BJ (cell line): ENCODE results near the gene ZNF784. TPM values are rescaled to one million over a fixed set of nuclear protein-coding genes. Genes with fewer than 3 reads are reported as not detected.

Experiments
- CTCF ChIA-PET: fragments of 350-600 bp; formaldehyde crosslinking; extraction: SDS; loops from one replicate; lab custom pipeline; 2021; ENCODE audit warnings: antibody characterized with exemption, inconsistent platforms; lab: Yijun Ruan, JAX
- POLR2A ChIA-PET: fragments of 300-600 bp; sonication (Branson Sonifier 250); formaldehyde crosslinking; extraction: SDS; loops from one replicate; lab custom pipeline; 2021; ENCODE audit warnings: antibody characterized with exemption; lab: Charles Lee
- DNase-seq: peaks from one replicate; pipeline ENCODE4 v3.0.0-alpha.2; 2011; ENCODE audit warnings: low read depth
- H3K27me3 ChIP-seq: 2 replicates; pipeline ENCODE4 v1.6.0; 2011; ENCODE audit warnings: low read length; ENCODE audit not compliant: control insufficient read depth, insufficient read depth
- H3K36me3 ChIP-seq: 2 replicates; pipeline ENCODE4 v1.5.1; 2011; ENCODE audit warnings: low read length; ENCODE audit not compliant: control insufficient read depth, insufficient read depth
- H3K4me3 ChIP-seq: 2 replicates; pipeline ENCODE4 v1.5.1; 2011; ENCODE audit warnings: low read depth, mild to moderate bottlenecking, control low read depth, low read length
- CTCF ChIP-seq: IDR thresholded peaks from 2 replicates; pipeline ENCODE4 v1.5.1; 2011; ENCODE audit warnings: low read depth, mild to moderate bottlenecking, control low read depth, inconsistent platforms, low read length, moderate library complexity; ENCODE audit not compliant: insufficient read depth
- polyA plus RNA-seq: library from polyadenylated mRNA; depleted of rRNA; stranded (reverse); fragments of >200 nt; gene quantifications from 2 replicates; pipeline ENCODE4 v1.2.3, GENCODE V29; 2011

ZNF784 gene
- polyA plus RNA-seq, 1 experiment, result 4.5 TPM

DNA sequence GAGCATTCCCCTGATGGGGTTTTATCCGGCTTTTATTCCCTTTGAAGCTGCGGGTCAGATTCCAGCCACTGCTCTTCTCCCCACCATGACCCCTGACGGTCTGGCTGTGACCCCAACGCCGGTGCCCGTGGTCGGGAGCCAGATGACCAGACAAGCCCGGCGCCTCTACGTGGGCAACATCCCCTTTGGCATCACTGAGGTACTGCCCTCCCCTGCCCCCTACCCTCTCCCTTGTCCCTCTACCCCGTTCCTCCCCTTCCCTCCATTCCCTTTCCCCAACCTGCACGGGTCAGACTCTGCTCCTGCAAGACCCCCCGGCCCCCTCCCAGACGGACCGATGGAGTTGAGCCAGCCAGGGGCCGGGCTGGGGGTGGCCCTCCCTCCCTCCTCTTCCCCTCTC lies 36.6 kb upstream of the ZNF784 start:
- Histone ChIP-seq H3K36me3 (peaks cover 44% of the 10 kb centered on the region), H3K4me3 (no peak overlapping the region)
- CTCF ChIA-PET, result no interaction called here

GRCh38 chr19:55660404-55660803 lies 36.0 kb upstream of the ZNF784 start:
- no peak for TF ChIP-seq CTCF
- Histone ChIP-seq H3K36me3 (peaks cover 42% of the 10 kb centered on the region), H3K27me3 (no peaks in the 10 kb centered on the region), H3K4me3 (no peak overlapping the region)
- no peak for DNase-seq
- POLR2A ChIA-PET, result no interaction called here
- CTCF ChIA-PET, result interaction anchor here (0.8 kb wide), 1 partner anchor 11 kb away, joined by 4 read pairs; no protein-coding TSS in a partner anchor

More for the DNA sequence above, 36.6 kb upstream of the ZNF784 start:
- TF ChIP-seq CTCF, result no peak
- no peaks in the 10 kb centered on the region for H3K27me3 ChIP-seq
- POLR2A ChIA-PET, result no interaction called here
- DNase-seq, result no peak

DNA sequence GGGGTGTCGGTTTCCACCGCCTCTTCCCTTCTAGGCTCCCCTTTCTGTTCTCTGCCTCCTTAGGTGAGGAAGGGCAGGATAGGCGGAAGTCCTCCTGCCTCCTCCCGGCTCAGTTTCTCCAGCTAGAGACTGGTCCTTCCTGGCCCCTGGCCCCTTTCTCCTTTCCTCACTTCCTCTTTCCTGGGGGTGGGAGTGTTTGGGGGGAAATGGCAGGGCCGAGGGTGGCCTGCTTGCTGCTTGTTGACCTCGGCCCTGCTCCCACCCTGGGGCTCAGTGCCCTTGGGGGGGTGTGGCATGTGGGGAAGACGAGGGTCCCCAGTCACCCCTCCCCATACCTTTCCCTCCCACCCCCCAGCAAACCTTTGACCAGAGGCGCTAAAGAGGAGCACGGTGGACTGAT lies 35.5 kb upstream of the ZNF784 start:
- no peak for TF ChIP-seq CTCF
- POLR2A ChIA-PET, result no interaction called here
- no peak overlapping the region for H3K4me3 ChIP-seq

GRCh38 chr19:55658846-55659459 lies 34.6 kb upstream of the ZNF784 start:
- H3K27me3 ChIP-seq, result no peaks in the 10 kb centered on the region
- H3K36me3 ChIP-seq, result peaks cover 37% of the 10 kb centered on the region
- no peak for TF ChIP-seq CTCF
- H3K4me3 ChIP-seq, result no peak overlapping the region
- ChIA-PET POLR2A (no interaction called here), CTCF (interaction anchor here (3.5 kb wide), 1 partner anchor 12 kb away, joined by 17 read pairs; no protein-coding TSS in a partner anchor)
- no peak for DNase-seq

More for the DNA sequence above, 35.5 kb upstream of the ZNF784 start:
- no peak for DNase-seq
- no peaks in the 10 kb centered on the region for H3K27me3 ChIP-seq
- H3K36me3 ChIP-seq, result peaks cover 42% of the 10 kb centered on the region
- CTCF ChIA-PET, result interaction anchor here (0.8 kb wide), 1 partner anchor 11 kb away, joined by 4 read pairs; no protein-coding TSS in a partner anchor

- no peak for DNase-seq
- POLR2A ChIA-PET, result no interaction called here
- CTCF ChIA-PET, result interaction anchor here (0.5 to 3.5 kb wide), 2 partner anchors 14 to 356 kb away, joined by 4 to 17 read pairs; no protein-coding TSS in a partner anchor
These were observed 32.8 kb upstream of the ZNF784 start for GRCh38 chr19:55656988-55657747.

More at GRCh38 chr19:55656988-55657747, 32.8 kb upstream of the ZNF784 start:
- Histone ChIP-seq H3K27me3 (no peaks in the 10 kb centered on the region), H3K4me3 (peak overlapping the region; percentile 97), H3K36me3 (peaks cover 23% of the 10 kb centered on the region)
- TF ChIP-seq CTCF, result no peak
